Activated CD8-positive, alpha-beta memory T cell treated with anti-CD3 and anti-CD28 coated beads, Interleukin-2, amount 10 ng/mL, durations not matched to agents 7 days and 5 days (primary cell): ENCODE results near the gene ASPM. TPM values are rescaled to one million over a fixed set of nuclear protein-coding genes. Genes with fewer than 3 reads are reported as not detected.
"Not testable (repeated sequence)": the region's sequence is repeated elsewhere in the genome, so short reads cannot be mapped to it uniquely, and the experiment has no call there.

Source experiments
- ATAC-seq: fragments of 150-1000 bp; cut with Tn5 transposase; one replicate; pipeline ENCODE4 v1.10.0; 2021; ENCODE audit warnings: moderate library complexity
- CTCF ChIA-PET: fragments of 350-600 bp; sonication (Branson Sonifier 250); formaldehyde crosslinking; loops from one replicate; lab custom pipeline; 2021; ENCODE audit warnings: antibody characterized with exemption; lab: Charles Lee
- DNase-seq: peaks from one replicate; pipeline ENCODE4 v3.0.0-alpha.2; 2020
- H3K27ac Mint-ChIP-seq: one replicate; pipeline ENCODE4 v1.8.0; 2021; ENCODE audit warnings: mild to moderate bottlenecking, mixed read lengths
- H3K27me3 Mint-ChIP-seq: one replicate; pipeline ENCODE4 v1.8.0; 2021; ENCODE audit warnings: mixed read lengths
- H3K36me3 Mint-ChIP-seq: one replicate; pipeline ENCODE4 v1.8.0; 2021; ENCODE audit warnings: mild to moderate bottlenecking, mixed read lengths
- H3K4me1 Mint-ChIP-seq: one replicate; pipeline ENCODE4 v1.8.0; 2021; ENCODE audit warnings: mixed read lengths
- H3K4me3 Mint-ChIP-seq: one replicate; pipeline ENCODE4 v1.8.0; 2021; ENCODE audit warnings: mild to moderate bottlenecking, moderate library complexity, mixed read lengths
- H3K9me3 Mint-ChIP-seq: one replicate; pipeline ENCODE4 v1.8.0; 2022; ENCODE audit warnings: low read depth, mixed read lengths
- total RNA-seq, 2 experiments: library from RNA; stranded (reverse); gene quantifications; one replicate each; pipeline ENCODE4 v1.2.3, GENCODE V29; 2021

The ASPM gene
- total RNA-seq, 2 experiments from 2014 or later, result 73.8 to 91.3 TPM

DNA sequence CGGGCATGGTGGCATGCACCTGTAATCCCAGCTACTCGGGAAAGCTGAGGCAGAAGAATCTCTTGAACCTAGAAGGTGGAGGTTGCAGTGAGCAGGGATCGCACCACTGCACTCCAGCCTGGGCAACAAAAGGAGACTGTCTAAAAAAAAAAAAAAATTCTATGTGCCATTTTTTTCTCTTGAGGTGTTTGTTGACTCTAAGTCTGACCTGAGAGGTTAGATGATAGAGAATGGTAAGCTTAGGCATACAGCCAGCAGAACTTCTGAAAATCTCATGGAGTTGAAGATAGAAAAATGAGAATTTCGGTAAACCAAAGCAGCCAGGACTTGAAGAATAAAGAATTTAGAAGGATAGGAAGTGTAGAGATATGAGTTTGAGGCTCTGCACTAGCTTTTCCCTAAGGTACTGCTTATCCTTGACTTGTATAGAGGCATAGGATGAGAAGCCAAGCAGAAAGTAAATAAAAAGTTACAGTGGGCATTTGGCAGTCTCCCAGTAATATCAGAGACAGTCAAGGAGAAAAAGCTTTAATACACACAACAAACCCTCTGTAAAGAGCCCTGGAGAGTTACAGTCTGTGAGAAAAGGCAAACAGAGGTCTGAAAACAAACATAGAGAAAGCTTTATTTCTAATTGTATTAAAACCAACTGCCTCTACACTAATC is 103.7 kb downstream of the ASPM start:
- CTCF ChIA-PET, result no interaction called here
- H3K4me3 Mint-ChIP-seq, result no peak overlapping the region
- ATAC-seq (no peak), DNase-seq (no peak)
- H3K9me3 Mint-ChIP-seq, result no peaks in the 10 kb centered on the region
- no peaks in the 10 kb centered on the region for H3K36me3 Mint-ChIP-seq
- peaks cover 3% of the 10 kb centered on the region for H3K4me1 Mint-ChIP-seq
- no peak overlapping the region for H3K27ac Mint-ChIP-seq
- peaks cover 5% of the 10 kb centered on the region for H3K27me3 Mint-ChIP-seq

DNA sequence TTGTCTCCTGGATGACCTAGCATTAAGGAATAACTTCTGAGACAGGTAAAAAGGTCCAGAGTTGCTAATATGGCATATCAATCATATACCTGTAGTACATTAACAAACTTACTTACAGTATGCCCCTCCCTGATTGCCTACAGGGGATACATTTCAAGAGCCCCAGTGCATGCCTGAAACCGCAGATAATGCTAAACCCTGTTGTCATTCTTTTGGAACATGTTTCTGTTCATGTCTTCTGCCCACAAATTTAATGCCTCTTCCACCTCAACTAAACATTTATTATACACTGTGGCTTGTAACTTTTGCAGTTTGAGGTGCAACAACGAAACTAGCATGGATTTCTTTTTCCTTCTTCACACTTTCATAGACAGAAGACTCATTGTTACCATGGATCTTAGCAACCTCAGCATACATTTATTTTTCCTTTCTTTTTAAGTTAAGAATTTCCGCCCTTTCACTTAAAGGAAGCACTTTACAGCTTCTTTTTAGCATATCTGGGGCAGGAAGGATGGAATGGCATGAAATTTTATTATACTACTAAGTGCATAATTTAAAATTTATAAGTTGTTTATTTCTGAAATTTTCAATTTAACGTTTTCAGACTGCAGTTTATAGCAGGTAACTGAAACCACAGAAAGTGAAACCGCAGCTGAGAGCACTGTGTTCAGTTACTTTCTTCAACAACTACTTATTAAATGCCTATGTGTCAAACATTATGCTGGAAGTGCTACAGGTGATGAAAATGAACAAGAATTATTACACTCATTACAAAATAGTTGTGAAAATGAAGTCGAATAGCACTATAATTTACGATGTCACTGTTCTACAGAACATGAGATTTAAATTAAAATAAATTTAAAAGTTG is 104.7 kb downstream of the ASPM start:
- H3K27ac Mint-ChIP-seq, result no peak overlapping the region
- H3K27me3 Mint-ChIP-seq, result peaks cover 5% of the 10 kb centered on the region
- CTCF ChIA-PET, result no interaction called here
- H3K4me1 Mint-ChIP-seq, result peaks cover 3% of the 10 kb centered on the region
- no peaks in the 10 kb centered on the region for H3K36me3 Mint-ChIP-seq
- H3K9me3 Mint-ChIP-seq, result no peaks in the 10 kb centered on the region
- DNase-seq (no peak), ATAC-seq (no peak)
- no peak overlapping the region for H3K4me3 Mint-ChIP-seq

DNA sequence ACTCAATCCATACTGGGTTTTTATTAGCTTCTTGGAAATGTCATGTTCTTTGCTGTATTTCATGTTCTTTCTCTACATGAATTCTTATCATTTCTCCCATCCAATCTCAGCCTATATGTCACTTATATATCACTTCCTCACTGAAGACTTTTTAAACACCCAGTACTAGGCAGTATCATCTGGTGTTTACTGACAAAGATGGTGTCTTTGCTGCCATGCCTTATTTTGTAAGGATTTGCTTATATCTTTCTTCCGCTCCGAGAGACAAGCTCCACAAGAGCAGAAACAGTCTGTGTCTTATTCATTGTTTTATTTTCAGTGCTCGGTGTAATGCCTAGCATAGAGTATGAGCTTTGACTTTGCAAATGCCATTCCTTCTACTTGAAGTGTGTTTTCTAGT is 109.6 kb downstream of the ASPM start:
- Mint-ChIP-seq H3K4me3 (no peak overlapping the region), H3K36me3 (no peaks in the 10 kb centered on the region), H3K27ac (no peak overlapping the region), H3K27me3 (peaks cover 3% of the 10 kb centered on the region), H3K4me1 (peaks cover 3% of the 10 kb centered on the region), H3K9me3 (no peaks in the 10 kb centered on the region)
- CTCF ChIA-PET, result no interaction called here
- DNase-seq (no peak), ATAC-seq (no peak)

DNA sequence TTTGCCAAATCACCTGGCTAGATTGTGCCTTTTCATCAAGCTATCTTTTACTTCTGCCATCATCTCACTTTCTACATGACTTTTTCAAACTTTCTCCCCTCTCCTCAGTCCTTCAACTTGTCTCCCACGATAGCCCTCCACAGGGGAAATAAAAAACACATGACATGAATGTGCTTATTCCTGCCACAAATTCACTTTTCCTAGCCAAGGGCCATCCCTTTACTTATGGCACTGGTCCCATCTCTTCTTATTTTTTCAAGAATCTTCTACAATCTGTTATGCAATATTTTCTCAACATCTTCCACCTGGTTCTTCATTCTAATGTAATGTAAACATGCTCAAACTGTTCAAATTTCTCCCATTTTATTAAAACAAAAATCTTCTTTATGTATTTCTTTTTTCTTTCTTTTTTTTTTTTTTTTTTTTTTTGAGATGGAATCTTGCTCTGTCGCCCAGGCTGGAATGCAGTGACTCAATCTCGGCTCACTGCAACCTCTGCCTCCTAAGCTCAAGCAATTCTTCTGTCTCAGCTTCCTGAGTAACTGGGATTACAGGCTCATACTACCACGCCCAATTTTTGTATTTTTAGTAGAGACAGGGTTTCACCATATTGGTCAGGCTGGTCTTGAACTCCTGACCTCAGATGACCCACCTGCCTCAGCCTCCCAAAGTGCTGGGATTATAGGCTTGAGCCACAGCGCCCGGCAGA is 111.7 kb downstream of the ASPM start:
- not testable (repeated sequence) for H3K4me1 Mint-ChIP-seq, ATAC-seq, H3K27ac Mint-ChIP-seq, H3K36me3 Mint-ChIP-seq, DNase-seq, H3K9me3 Mint-ChIP-seq, H3K4me3 Mint-ChIP-seq, H3K27me3 Mint-ChIP-seq
- CTCF ChIA-PET, result interaction anchor here (1.0 kb wide), 1 partner anchor 101 kb away, joined by 3 read pairs; no protein-coding TSS in a partner anchor

Other genes starting within 250 kb of the ASPM start
- gene CFHR2, start 202.9 kb downstream of the ASPM start, total RNA-seq, result not detected
- not detected for gene CFHR5, start 169.1 kb downstream of the ASPM start, total RNA-seq
- not detected for gene F13B, start 79.4 kb downstream of the ASPM start, total RNA-seq
- 1 to 10 TPM; 5.6 to 6.8 TPM for gene ZBTB41, start 54.6 kb upstream of the ASPM start, total RNA-seq
- not detected for gene CRB1, start 121.6 kb upstream of the ASPM start, total RNA-seq